GM23338 (cell line): Measurements from ENCODE around the gene PPFIA4. TPM values are rescaled to one million over a fixed set of nuclear protein-coding genes. Genes with fewer than 3 reads are reported as not detected.

Experiments used
- ATAC-seq: fragments of 200-7000 bp; cut with Tn5 transposase; 3 replicates; pipeline ENCODE4 v1.9.1; 2020
- DNase-seq: peaks from one replicate; pipeline ENCODE4 v3.0.0-alpha.2; 2015; ENCODE audit warnings: low spot score
- H2AFZ ChIP-seq: fragments of 200-600 bp; sonication (generic); 2 replicates; pipeline ENCODE4 v1.8.0; 2016; ENCODE audit warnings: antibody characterized with exemption, mild to moderate bottlenecking, moderate library complexity
- H3F3A ChIP-seq: fragments of 200-600 bp; sonication (generic); replicated peaks from 2 replicates; pipeline ENCODE4 v1.8.0; 2017; ENCODE audit warnings: antibody characterized with exemption, mixed run types, low read depth
- H3K27ac ChIP-seq: fragments of 200-600 bp; sonication (generic); 2 replicates; pipeline ENCODE4 v1.6.1; 2016; ENCODE audit warnings: low read depth
- H3K27me3 ChIP-seq: fragments of 200-600 bp; sonication (generic); 2 replicates; pipeline ENCODE4 v1.8.0; 2016; ENCODE audit warnings: mild to moderate bottlenecking, mixed run types, moderate library complexity; ENCODE audit not compliant: insufficient read depth
- H3K36me3 ChIP-seq: fragments of 200-600 bp; sonication (generic); 2 replicates; pipeline ENCODE4 v1.8.0; 2016; ENCODE audit warnings: mild to moderate bottlenecking; ENCODE audit not compliant: insufficient read depth
- H3K4me1 ChIP-seq: fragments of 200-600 bp; sonication (generic); 2 replicates; pipeline ENCODE4 v1.8.0; 2016; ENCODE audit warnings: mild to moderate bottlenecking, moderate library complexity; ENCODE audit not compliant: insufficient read depth
- H3K4me2 ChIP-seq: fragments of 200-600 bp; sonication (generic); 2 replicates; pipeline ENCODE4 v1.7.1; 2017; ENCODE audit warnings: mixed run types
- H3K4me3 ChIP-seq: fragments of 200-600 bp; sonication (generic); 2 replicates; pipeline ENCODE4 v1.6.1; 2016; ENCODE audit warnings: mixed run types
- H3K79me2 ChIP-seq: fragments of 200-600 bp; sonication (generic); replicated peaks from 2 replicates; pipeline ENCODE4 v1.8.0; 2017; ENCODE audit warnings: mild to moderate bottlenecking; ENCODE audit not compliant: insufficient read depth
- H3K9me2 ChIP-seq: fragments of 200-600 bp; sonication (generic); 2 replicates; pipeline ENCODE4 v1.8.0; 2017; ENCODE audit not compliant: insufficient read depth
- H4K20me1 ChIP-seq: fragments of 200-600 bp; sonication (generic); replicated peaks from 2 replicates; pipeline ENCODE4 v1.8.0; 2017; ENCODE audit warnings: mild to moderate bottlenecking; ENCODE audit not compliant: insufficient read depth
- H3K27ac Mint-ChIP-seq: 2 replicates; pipeline ENCODE4 v1.8.0; 2020; ENCODE audit warnings: inconsistent platforms, mild to moderate bottlenecking, moderate library complexity, mixed read lengths
- H3K27me3 Mint-ChIP-seq: 3 replicates; pipeline ENCODE4 v1.8.0; 2022; ENCODE audit warnings: low read depth, mild to moderate bottlenecking, moderate library complexity, mixed read lengths, inconsistent platforms; ENCODE audit not compliant: insufficient read depth, poor library complexity
- H3K36me3 Mint-ChIP-seq: 3 replicates; pipeline ENCODE4 v1.8.0; 2021; ENCODE audit warnings: low read depth, mild to moderate bottlenecking, inconsistent platforms, moderate library complexity, mixed read lengths
- H3K4me1 Mint-ChIP-seq: 3 replicates; pipeline ENCODE4 v1.8.0; 2020; ENCODE audit warnings: mild to moderate bottlenecking, inconsistent platforms, mixed read lengths
- H3K4me3 Mint-ChIP-seq: 3 replicates; pipeline ENCODE4 v1.8.0; 2021; ENCODE audit warnings: moderate library complexity, mild to moderate bottlenecking, inconsistent platforms, mixed read lengths
- H3K9me3 Mint-ChIP-seq: 3 replicates; pipeline ENCODE4 v1.8.0; 2020; ENCODE audit warnings: moderate library complexity, mild to moderate bottlenecking, inconsistent platforms, mixed read lengths
- CREB1 ChIP-seq: fragments of 250-450 bp; sonication (Bioruptor Pico); IDR thresholded peaks from 2 replicates; pipeline ENCODE4 v1.5.0; 2020; ENCODE audit warnings: low read depth, mild to moderate bottlenecking, moderate library complexity
- EZH2 ChIP-seq: fragments of 200-600 bp; sonication (generic); IDR thresholded peaks from one replicate; pipeline ENCODE4 v1.8.0; 2017; ENCODE audit warnings: antibody characterized with exemption, mild to moderate bottlenecking, low read depth; ENCODE audit not compliant: unreplicated experiment
- EZH2phosphoT487 ChIP-seq: fragments of 200-600 bp; sonication (generic); IDR thresholded peaks from one replicate; pipeline ENCODE4 v1.8.1; 2018; ENCODE audit warnings: antibody characterized with exemption; ENCODE audit not compliant: unreplicated experiment
- JUNB ChIP-seq: IDR thresholded peaks from one replicate; pipeline ENCODE4 v1.6.1; 2016; ENCODE audit warnings: antibody characterized with exemption; ENCODE audit not compliant: unreplicated experiment
- NANOG ChIP-seq: IDR thresholded peaks from 2 replicates; pipeline ENCODE4 v1.6.1; 2016; ENCODE audit warnings: antibody characterized with exemption, borderline replicate concordance
- POLR2AphosphoS5 ChIP-seq: IDR thresholded peaks from 2 replicates; pipeline ENCODE4 v1.6.1; 2016; ENCODE audit warnings: antibody characterized with exemption, low read depth
- STAT1 ChIP-seq: IDR thresholded peaks from one replicate; pipeline ENCODE4 v1.6.1; 2016; ENCODE audit warnings: antibody characterized with exemption; ENCODE audit not compliant: unreplicated experiment
- ZNF114 ChIP-seq: fragments of 250-450 bp; sonication (Bioruptor Pico); IDR thresholded peaks from 2 replicates; pipeline ENCODE4 v1.5.0; 2020; ENCODE audit warnings: mild to moderate bottlenecking, moderate library complexity
- ZNF331 ChIP-seq: fragments of 250-450 bp; sonication (Bioruptor Pico); IDR thresholded peaks from 2 replicates; pipeline ENCODE4 v1.5.0; 2020; ENCODE audit warnings: low read depth, mild to moderate bottlenecking, moderate library complexity
- ZNF462 ChIP-seq: fragments of 250-450 bp; sonication (Bioruptor Pico); IDR thresholded peaks from 2 replicates; pipeline ENCODE4 v1.5.0; 2020; ENCODE audit warnings: mild to moderate bottlenecking, moderate library complexity
- polyA plus RNA-seq: library from polyadenylated mRNA; unstranded; fragments of >200 nt; fragmentation: Nextera tagmentation; extraction: Ambion mirVana; gene quantifications from 2 replicates; pipeline ENCODE4 v1.2.1, GENCODE V29; 2016
- total RNA-seq: library from RNA; depleted of rRNA; stranded (reverse); fragments of >200 nt; shearing (Covaris generic); gene quantifications from 2 replicates; pipeline ENCODE4 v1.2.3, GENCODE V29; 2014
- TF ChIP-seq, protein P1 (sequence below): IDR thresholded peaks from one replicate; pipeline ENCODE4 v1.6.1; 2018; ENCODE audit warnings: antibody characterized with exemption; ENCODE audit not compliant: unreplicated experiment
- TF ChIP-seq, protein P2 (sequence below), 2 experiments: fragments of 200-600 bp in 1 of 2; sonication (generic) in 1 of 2; conservative IDR thresholded peaks; 2 replicates each; pipeline versions ENCODE4 v1.5.1 to v1.6.1; 2016 to 2017; ENCODE audit warnings: antibody characterized with exemption in 2 of 2, low read depth in 2 of 2, mild to moderate bottlenecking in 2 of 2, moderate library complexity in 1 of 2

PPFIA4 gene
- total and polyA plus RNA-seq, 2 experiments from 2014 or later = 1.3 to 7.6 TPM

GRCh38 chr1:202979459-202979858 is 46.8 kb upstream of the PPFIA4 start:
- no peak overlapping the region for H3K4me3 Mint-ChIP-seq
- DNase-seq (no peak), ATAC-seq (no peak)
- Histone ChIP-seq H3F3A (no peaks in the 10 kb centered on the region), H3K79me2 (no peaks in the 10 kb centered on the region), H3K27me3 (no peaks in the 10 kb centered on the region), H3K4me2 (no peak overlapping the region), H3K9me2 (no peaks in the 10 kb centered on the region), H2AFZ (no peak overlapping the region), H3K36me3 (no peaks in the 10 kb centered on the region), H3K27ac (no peak overlapping the region), H3K4me3 (no peak overlapping the region), H4K20me1 (no peaks in the 10 kb centered on the region), H3K4me1 (peaks cover 11% of the 10 kb centered on the region)
- H3K9me3 Mint-ChIP-seq = no peaks in the 10 kb centered on the region
- peaks cover 3% of the 10 kb centered on the region for H3K27me3 Mint-ChIP-seq
- H3K27ac Mint-ChIP-seq = no peak overlapping the region
- H3K4me1 Mint-ChIP-seq = peaks cover 21% of the 10 kb centered on the region
- TF ChIP-seq EZH2phosphoT487 (no peak), JUNB (no peak), ZNF331 (CRISPR knock-in tag) (no peak), STAT1 (no peak), CREB1 (CRISPR knock-in tag) (no peak), POLR2AphosphoS5 (no peak), EZH2 (no peak), ZNF462 (CRISPR knock-in tag) (no peak), NANOG (no peak), ZNF114 (CRISPR knock-in tag) (no peak)
- TF ChIP-seq, protein P1, sequence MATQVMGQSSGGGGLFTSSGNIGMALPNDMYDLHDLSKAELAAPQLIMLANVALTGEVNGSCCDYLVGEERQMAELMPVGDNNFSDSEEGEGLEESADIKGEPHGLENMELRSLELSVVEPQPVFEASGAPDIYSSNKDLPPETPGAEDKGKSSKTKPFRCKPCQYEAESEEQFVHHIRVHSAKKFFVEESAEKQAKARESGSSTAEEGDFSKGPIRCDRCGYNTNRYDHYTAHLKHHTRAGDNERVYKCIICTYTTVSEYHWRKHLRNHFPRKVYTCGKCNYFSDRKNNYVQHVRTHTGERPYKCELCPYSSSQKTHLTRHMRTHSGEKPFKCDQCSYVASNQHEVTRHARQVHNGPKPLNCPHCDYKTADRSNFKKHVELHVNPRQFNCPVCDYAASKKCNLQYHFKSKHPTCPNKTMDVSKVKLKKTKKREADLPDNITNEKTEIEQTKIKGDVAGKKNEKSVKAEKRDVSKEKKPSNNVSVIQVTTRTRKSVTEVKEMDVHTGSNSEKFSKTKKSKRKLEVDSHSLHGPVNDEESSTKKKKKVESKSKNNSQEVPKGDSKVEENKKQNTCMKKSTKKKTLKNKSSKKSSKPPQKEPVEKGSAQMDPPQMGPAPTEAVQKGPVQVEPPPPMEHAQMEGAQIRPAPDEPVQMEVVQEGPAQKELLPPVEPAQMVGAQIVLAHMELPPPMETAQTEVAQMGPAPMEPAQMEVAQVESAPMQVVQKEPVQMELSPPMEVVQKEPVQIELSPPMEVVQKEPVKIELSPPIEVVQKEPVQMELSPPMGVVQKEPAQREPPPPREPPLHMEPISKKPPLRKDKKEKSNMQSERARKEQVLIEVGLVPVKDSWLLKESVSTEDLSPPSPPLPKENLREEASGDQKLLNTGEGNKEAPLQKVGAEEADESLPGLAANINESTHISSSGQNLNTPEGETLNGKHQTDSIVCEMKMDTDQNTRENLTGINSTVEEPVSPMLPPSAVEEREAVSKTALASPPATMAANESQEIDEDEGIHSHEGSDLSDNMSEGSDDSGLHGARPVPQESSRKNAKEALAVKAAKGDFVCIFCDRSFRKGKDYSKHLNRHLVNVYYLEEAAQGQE = no peak
- TF ChIP-seq, protein P2, sequence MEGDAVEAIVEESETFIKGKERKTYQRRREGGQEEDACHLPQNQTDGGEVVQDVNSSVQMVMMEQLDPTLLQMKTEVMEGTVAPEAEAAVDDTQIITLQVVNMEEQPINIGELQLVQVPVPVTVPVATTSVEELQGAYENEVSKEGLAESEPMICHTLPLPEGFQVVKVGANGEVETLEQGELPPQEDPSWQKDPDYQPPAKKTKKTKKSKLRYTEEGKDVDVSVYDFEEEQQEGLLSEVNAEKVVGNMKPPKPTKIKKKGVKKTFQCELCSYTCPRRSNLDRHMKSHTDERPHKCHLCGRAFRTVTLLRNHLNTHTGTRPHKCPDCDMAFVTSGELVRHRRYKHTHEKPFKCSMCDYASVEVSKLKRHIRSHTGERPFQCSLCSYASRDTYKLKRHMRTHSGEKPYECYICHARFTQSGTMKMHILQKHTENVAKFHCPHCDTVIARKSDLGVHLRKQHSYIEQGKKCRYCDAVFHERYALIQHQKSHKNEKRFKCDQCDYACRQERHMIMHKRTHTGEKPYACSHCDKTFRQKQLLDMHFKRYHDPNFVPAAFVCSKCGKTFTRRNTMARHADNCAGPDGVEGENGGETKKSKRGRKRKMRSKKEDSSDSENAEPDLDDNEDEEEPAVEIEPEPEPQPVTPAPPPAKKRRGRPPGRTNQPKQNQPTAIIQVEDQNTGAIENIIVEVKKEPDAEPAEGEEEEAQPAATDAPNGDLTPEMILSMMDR (conservative IDR thresholded peaks at IDR 0.05; ENCODE audit: low read depth in 2 of 2) = no peak
- no peaks in the 10 kb centered on the region for H3K36me3 Mint-ChIP-seq
